ENCODE measurements around the gene SRRM5.

The SRRM5 gene

GRCh38 chr19:43634872-43635560 lies 23.1 kb downstream of the SRRM5 start:
- TF ChIP-seq GATA2 (IDR thresholded peaks at IDR 0.05; ENCODE audit: low read depth, low read length) (no peak), GATA3 (IDR thresholded peaks at IDR 0.05; ENCODE audit: low read depth, low read length) (no peak)

GRCh38 chr19:43636121-43636683 lies 24.3 kb downstream of the SRRM5 start:
- TF ChIP-seq GATA2 (IDR thresholded peaks at IDR 0.05; ENCODE audit: low read depth, low read length) = no peak
- no peak for TF ChIP-seq GATA3 (IDR thresholded peaks at IDR 0.05; ENCODE audit: low read depth, low read length)

- no peak for TF ChIP-seq GATA3 (IDR thresholded peaks at IDR 0.05; ENCODE audit: low read depth, low read length)
- no peak for TF ChIP-seq GATA2 (IDR thresholded peaks at IDR 0.05; ENCODE audit: low read depth, low read length)
Observed at GRCh38 chr19:43638214-43638994, 26.5 kb downstream of the SRRM5 start.

GRCh38 chr19:43638995-43639518 lies 27.2 kb downstream of the SRRM5 start:
- no peak for TF ChIP-seq GATA2 (IDR thresholded peaks at IDR 0.05; ENCODE audit: low read depth, low read length)

GRCh38 chr19:43639519-43640423 lies 27.9 kb downstream of the SRRM5 start, which contains the start of gene CADM4:
Gene CADM4 (minus strand): TSS chr19:43639850. CDS start chr19:43639790, 60 bp downstream.
- TF ChIP-seq GATA3 (IDR thresholded peaks at IDR 0.05; ENCODE audit: low read depth, low read length) (no peak), GATA2 (IDR thresholded peaks at IDR 0.05; ENCODE audit: low read depth, low read length) (no peak)

GRCh38 chr19:43640424-43640757 lies 28.5 kb downstream of the SRRM5 start:
- TF ChIP-seq GATA2 (IDR thresholded peaks at IDR 0.05; ENCODE audit: low read depth, low read length) = no peak
- no peak for TF ChIP-seq GATA3 (IDR thresholded peaks at IDR 0.05; ENCODE audit: low read depth, low read length)

- TF ChIP-seq GATA2 (IDR thresholded peaks at IDR 0.05; ENCODE audit: low read depth, low read length) (no peak), GATA3 (IDR thresholded peaks at IDR 0.05; ENCODE audit: low read depth, low read length) (no peak)
Observed at GRCh38 chr19:43641333-43641732, 29.4 kb downstream of the SRRM5 start.

- TF ChIP-seq GATA3 (IDR thresholded peaks at IDR 0.05; ENCODE audit: low read depth, low read length) (no peak), GATA2 (IDR thresholded peaks at IDR 0.05; ENCODE audit: low read depth, low read length) (no peak)
Observed at GRCh38 chr19:43642531-43642930, 30.6 kb downstream of the SRRM5 start.

- TF ChIP-seq GATA3 (IDR thresholded peaks at IDR 0.05; ENCODE audit: low read depth, low read length) (no peak), GATA2 (IDR thresholded peaks at IDR 0.05; ENCODE audit: low read depth, low read length) (no peak)
Observed at GRCh38 chr19:43643326-43643725, 31.4 kb downstream of the SRRM5 start.

GRCh38 chr19:43644181-43644580 lies 32.3 kb downstream of the SRRM5 start:
- TF ChIP-seq GATA3 (IDR thresholded peaks at IDR 0.05; ENCODE audit: low read depth, low read length) (no peak), GATA2 (IDR thresholded peaks at IDR 0.05; ENCODE audit: low read depth, low read length) (no peak)

GRCh38 chr19:43648633-43649032 lies 36.7 kb downstream of the SRRM5 start:
- TF ChIP-seq GATA2 (IDR thresholded peaks at IDR 0.05; ENCODE audit: low read depth, low read length) (no peak), GATA3 (IDR thresholded peaks at IDR 0.05; ENCODE audit: low read depth, low read length) (no peak)

- TF ChIP-seq GATA2 (IDR thresholded peaks at IDR 0.05; ENCODE audit: low read depth, low read length) (no peak), GATA3 (IDR thresholded peaks at IDR 0.05; ENCODE audit: low read depth, low read length) (no peak)
Observed at GRCh38 chr19:43649514-43649913, 37.6 kb downstream of the SRRM5 start.

- TF ChIP-seq GATA3 (IDR thresholded peaks at IDR 0.05; ENCODE audit: low read depth, low read length) (no peak), GATA2 (IDR thresholded peaks at IDR 0.05; ENCODE audit: low read depth, low read length) (no peak)
Observed at GRCh38 chr19:43651758-43652545, 40.1 kb downstream of the SRRM5 start.
